DOHH2 (cell line): ENCODE measurements around the gene SLC8A1.

Source experiments
- H3F3A ChIP-seq: fragments of 200-600 bp; sonication (generic), shearing (Covaris generic); 2 replicates; pipeline ENCODE4 v1.6.0; 2016; ENCODE audit warnings: antibody characterized with exemption, mild to moderate bottlenecking; ENCODE audit not compliant: control insufficient read depth, insufficient read depth
- H3K27ac ChIP-seq: fragments of 200-600 bp; sonication (generic); 2 replicates; pipeline ENCODE4 v1.5.1; 2014; ENCODE audit warnings: low read depth, mild to moderate bottlenecking, low read length, moderate library complexity
- H3K27me3 ChIP-seq: fragments of 200-600 bp; sonication (generic); 2 replicates; pipeline ENCODE4 v1.6.1; 2014; ENCODE audit warnings: mild to moderate bottlenecking, low read length, mixed read lengths; ENCODE audit not compliant: control insufficient read depth
- H3K36me3 ChIP-seq: fragments of 200-600 bp; sonication (generic); 2 replicates; pipeline ENCODE4 v1.6.1; 2014; ENCODE audit warnings: mild to moderate bottlenecking, low read length, moderate library complexity, mixed read lengths; ENCODE audit not compliant: control insufficient read depth
- H3K4me1 ChIP-seq: fragments of 200-600 bp; sonication (generic); 2 replicates; pipeline ENCODE4 v1.6.1; 2014; ENCODE audit warnings: mild to moderate bottlenecking, low read length, mixed read lengths; ENCODE audit not compliant: control insufficient read depth
- H3K4me2 ChIP-seq: fragments of 200-600 bp; sonication (generic); 2 replicates; pipeline ENCODE4 v1.6.0; 2014; ENCODE audit warnings: mild to moderate bottlenecking, low read length, moderate library complexity
- H3K4me3 ChIP-seq: fragments of 200-600 bp; sonication (generic); 2 replicates; pipeline ENCODE4 v1.5.1; 2014; ENCODE audit warnings: mild to moderate bottlenecking, low read length, mixed read lengths
- H3K79me2 ChIP-seq: fragments of 200-600 bp; sonication (generic); 2 replicates; pipeline ENCODE4 v1.6.1; 2014; ENCODE audit warnings: mild to moderate bottlenecking, low read length, mixed read lengths; ENCODE audit not compliant: control insufficient read depth
- H3K9me2 ChIP-seq: fragments of 200-600 bp; sonication (generic); replicated peaks from 2 replicates; pipeline ENCODE4 v1.6.1; 2014; ENCODE audit warnings: mild to moderate bottlenecking, low read length, mixed read lengths; ENCODE audit not compliant: control insufficient read depth
- H3K9me3 ChIP-seq: fragments of 200-600 bp; sonication (generic); 2 replicates; pipeline ENCODE4 v1.6.1; 2014; ENCODE audit warnings: antibody characterized with exemption, low read length, mixed read lengths; ENCODE audit not compliant: control insufficient read depth, insufficient read depth
- H4K20me1 ChIP-seq: fragments of 200-600 bp; sonication (generic); 2 replicates; pipeline ENCODE4 v1.6.0; 2014; ENCODE audit warnings: low read depth, mild to moderate bottlenecking, antibody characterized with exemption, low read length, moderate library complexity; ENCODE audit not compliant: control insufficient read depth, insufficient read depth
- CTCF ChIP-seq: fragments of 200-600 bp; sonication (generic); IDR thresholded peaks from one replicate; pipeline ENCODE4 v1.5.1; 2014; ENCODE audit warnings: antibody characterized with exemption, mild to moderate bottlenecking, low read depth, low read length; ENCODE audit not compliant: poor library complexity, severe bottlenecking
- EZH2phosphoT487 ChIP-seq: fragments of 200-600 bp; sonication (generic); IDR thresholded peaks from 2 replicates; pipeline ENCODE4 v1.6.1; 2017; ENCODE audit warnings: borderline replicate concordance, mild to moderate bottlenecking, antibody characterized with exemption, low read length, moderate library complexity, mixed read lengths

SLC8A1 gene

DNA sequence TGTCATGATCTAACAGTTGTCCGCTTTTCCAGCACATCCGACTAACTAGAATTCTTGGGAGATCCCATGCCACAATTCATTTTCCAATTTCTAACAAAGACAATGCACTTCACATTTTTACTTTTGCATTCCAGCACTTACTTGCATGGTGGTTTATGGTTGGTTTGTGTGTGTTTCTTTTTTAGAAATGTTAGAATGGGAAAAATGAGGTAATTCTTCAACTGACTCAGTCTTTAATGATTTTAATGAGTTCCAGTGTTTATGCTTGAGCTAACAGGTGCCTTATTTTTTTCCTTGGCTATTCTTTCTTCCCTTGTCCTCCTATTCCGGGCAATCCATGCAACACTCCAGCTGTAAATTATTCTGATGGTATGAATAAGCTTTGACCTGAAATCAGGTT, 46.4 kb downstream of the SLC8A1 start:
- Histone ChIP-seq H3K4me1 (no peaks in the 10 kb centered on the region), H3K4me2 (no peak overlapping the region), H4K20me1 (no peaks in the 10 kb centered on the region), H3K9me2 (no peaks in the 10 kb centered on the region), H3K27me3 (no peaks in the 10 kb centered on the region), H3K27ac (no peak overlapping the region), H3K9me3 (no peaks in the 10 kb centered on the region), H3K4me3 (no peak overlapping the region), H3K36me3 (no peaks in the 10 kb centered on the region), H3F3A (no peaks in the 10 kb centered on the region), H3K79me2 (peaks cover 42% of the 10 kb centered on the region)
- no peak for TF ChIP-seq EZH2phosphoT487
- TF ChIP-seq CTCF = no peak

DNA sequence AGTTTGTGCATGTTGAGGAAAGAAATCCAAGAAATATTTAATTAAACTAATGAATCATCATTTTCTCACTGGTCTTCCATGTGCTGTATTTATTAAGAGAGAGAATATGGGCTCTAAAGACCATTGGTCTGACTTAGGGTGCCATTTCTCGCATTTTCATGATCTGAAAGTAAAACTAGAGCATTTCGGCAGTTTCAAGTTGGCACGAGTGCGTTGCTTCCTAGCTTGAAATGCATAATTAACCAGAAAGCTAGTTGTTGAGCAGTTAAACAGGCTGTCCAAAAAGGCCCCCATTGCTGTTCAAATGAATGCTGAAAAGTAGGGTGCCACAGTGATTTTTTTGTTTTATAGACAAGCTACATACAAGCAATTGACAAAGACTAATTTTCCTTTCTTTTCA, 47.4 kb downstream of the SLC8A1 start:
- Histone ChIP-seq H3K79me2 (peaks cover 40% of the 10 kb centered on the region), H3K4me1 (no peaks in the 10 kb centered on the region), H4K20me1 (no peaks in the 10 kb centered on the region), H3F3A (no peaks in the 10 kb centered on the region), H3K36me3 (no peaks in the 10 kb centered on the region), H3K9me2 (no peaks in the 10 kb centered on the region), H3K9me3 (no peaks in the 10 kb centered on the region), H3K27me3 (no peaks in the 10 kb centered on the region), H3K27ac (no peak overlapping the region), H3K4me3 (no peak overlapping the region), H3K4me2 (no peak overlapping the region)
- TF ChIP-seq EZH2phosphoT487 = no peak
- no peak for TF ChIP-seq CTCF

GRCh38 chr2:40403233-40403836, 48.6 kb downstream of the SLC8A1 start:
- H3K27me3 ChIP-seq = no peaks in the 10 kb centered on the region
- peaks cover 31% of the 10 kb centered on the region for H3K79me2 ChIP-seq
- H4K20me1 ChIP-seq = no peaks in the 10 kb centered on the region
- TF ChIP-seq CTCF (no peak), EZH2phosphoT487 (no peak)
- no peaks in the 10 kb centered on the region for H3K36me3 ChIP-seq
- H3K4me1 ChIP-seq = no peaks in the 10 kb centered on the region
- no peaks in the 10 kb centered on the region for H3F3A ChIP-seq
- no peak overlapping the region for H3K4me2 ChIP-seq
- no peak overlapping the region for H3K4me3 ChIP-seq
- no peaks in the 10 kb centered on the region for H3K9me3 ChIP-seq
- H3K9me2 ChIP-seq = no peaks in the 10 kb centered on the region
- no peak overlapping the region for H3K27ac ChIP-seq
